HG03457 (cell line): ENCODE measurements around the gene SPATA46.
"Not testable (repeated sequence)": the region's sequence is repeated elsewhere in the genome, so short reads cannot be mapped to it uniquely, and the experiment has no call there.

Experiments
- ATAC-seq: cut with Tn5 transposase; IDR thresholded peaks from one replicate; pipeline ENCODE4 v1.9.1; 2021; ENCODE audit warnings: moderate number of reproducible peaks; ENCODE audit not compliant: unreplicated experiment

The SPATA46 gene

GRCh38 chr1:162376691-162377090 lies at the start of gene SPATA46:
TSS of gene SPATA46 (minus strand) at chr1:162376854. CDS start at chr1:162376790, 64 bp downstream.
- no peak for ATAC-seq

GRCh38 chr1:162422662-162423375 lies 46.2 kb upstream of the SPATA46 start:
- ATAC-seq, result no peak

GRCh38 chr1:162421258-162422164 lies 44.9 kb upstream of the SPATA46 start:
- ATAC-seq, result no peak

- ATAC-seq, result no peak
Observed at GRCh38 chr1:162420120-162420519, 43.5 kb upstream of the SPATA46 start.

- ATAC-seq, result not testable (repeated sequence)
Observed at GRCh38 chr1:162419450-162419931, 42.8 kb upstream of the SPATA46 start.

- not testable (repeated sequence) for ATAC-seq
Observed at GRCh38 chr1:162418584-162418983, 41.9 kb upstream of the SPATA46 start.

- no peak for ATAC-seq
Observed at GRCh38 chr1:162417650-162418049, 41.0 kb upstream of the SPATA46 start.

- ATAC-seq, result no peak
Observed at GRCh38 chr1:162416909-162417308, 40.3 kb upstream of the SPATA46 start.

- no peak for ATAC-seq
Observed at GRCh38 chr1:162416215-162416614, 39.6 kb upstream of the SPATA46 start.

GRCh38 chr1:162412002-162412401 lies 35.3 kb upstream of the SPATA46 start, which contains the start of gene SH2D1B:
TSS of gene SH2D1B (minus strand) at chr1:162412136. CDS start at chr1:162412016, 120 bp downstream.
- ATAC-seq, result no peak

- no peak for ATAC-seq
Observed at GRCh38 chr1:162407539-162407938, 30.9 kb upstream of the SPATA46 start.

GRCh38 chr1:162406811-162407210 lies 30.2 kb upstream of the SPATA46 start:
- ATAC-seq, result no peak

- ATAC-seq, result no peak
Observed at GRCh38 chr1:162405800-162406199, 29.1 kb upstream of the SPATA46 start.

- ATAC-seq, result no peak
Observed at GRCh38 chr1:162404550-162405160, 28.0 kb upstream of the SPATA46 start.

- ATAC-seq, result no peak
Observed at GRCh38 chr1:162400790-162401355, 24.2 kb upstream of the SPATA46 start.

- no peak for ATAC-seq
Observed at GRCh38 chr1:162398999-162399580, 22.4 kb upstream of the SPATA46 start.

GRCh38 chr1:162397943-162398560 lies 21.4 kb upstream of the SPATA46 start:
- no peak for ATAC-seq

GRCh38 chr1:162397039-162397448 lies 20.4 kb upstream of the SPATA46 start:
- no peak for ATAC-seq

- no peak for ATAC-seq
Observed at GRCh38 chr1:162396201-162396906, 19.7 kb upstream of the SPATA46 start.
